Body of pancreas (tissue), 4 donors: ENCODE data around the gene OXLD1. TPM values are rescaled to one million over a fixed set of nuclear protein-coding genes. Genes with fewer than 3 reads are reported as not detected.
"Not testable (repeated sequence)": the region's sequence is repeated elsewhere in the genome, so short reads cannot be mapped to it uniquely, and the experiment has no call there.

Experiments
- ATAC-seq: fragments of 150-250 bp; one replicate; pipeline ENCODE4 v1.9.1; 2016
- DNase-seq, 4 donors: peaks; one replicate each; pipeline ENCODE4 v3.0.0-alpha.2; 2019
- H3K27ac ChIP-seq, 4 donors: fragments of 200-600 bp; sonication (generic); 1 replicate in 3 of 4; 2 replicates in 1 of 4; pipeline versions ENCODE4 v1.5.1 to v1.6.1; 2016 to 2019; ENCODE audit warnings: mild to moderate bottlenecking in 1 of 4, mixed read lengths in 1 of 4, moderate library complexity in 1 of 4
- H3K27me3 ChIP-seq, 2 donors: fragments of 200-600 bp; sonication (generic); one replicate each; pipeline ENCODE4 v1.6.0; 2016; ENCODE audit warnings: mild to moderate bottlenecking in 1 of 2
- H3K36me3 ChIP-seq, 2 donors: fragments of 200-600 bp; sonication (generic); replicated peaks in 1 of 2; 2 replicates each; pipeline ENCODE4 v1.5.1; 2016; ENCODE audit warnings: low read depth in 2 of 2; ENCODE audit not compliant: insufficient read depth in 1 of 2
- H3K4me1 ChIP-seq: fragments of 200-600 bp; sonication (generic); one replicate; pipeline ENCODE4 v1.6.0; 2016
- H3K4me3 ChIP-seq, 2 donors: fragments of 200-600 bp; sonication (generic); 1 replicate in 1 of 2; 2 replicates in 1 of 2; pipeline ENCODE4 v1.5.1; 2016 to 2019
- H3K9me3 ChIP-seq, 3 donors: fragments of 200-600 bp; sonication (generic); 1 replicate in 2 of 3; 2 replicates in 1 of 3; pipeline ENCODE4 v1.5.1; 2016
- CTCF ChIP-seq, 7 experiments: fragments of 450-650 bp in 4 of 7; fragments of 200-600 bp in 3 of 7; sonication (generic) in 3 of 7; IDR thresholded peaks; one replicate each; pipeline ENCODE4 v1.5.1; 2016 to 2019; ENCODE audit warnings: antibody characterized with exemption in 7 of 7
- POLR2A ChIP-seq, 3 donors: fragments of 450-650 bp; IDR thresholded peaks; one replicate each; pipeline ENCODE4 v1.6.1; 2016; ENCODE audit warnings: antibody characterized with exemption in 3 of 3, mild to moderate bottlenecking in 2 of 3
- WGBS, 2 donors: methylation state at CpG; one replicate each; pipeline ENCODE4 v1.1.5; 2017; 5-methylcytosine and 5-hydroxymethylcytosine counted together
- intact Hi-C: fragments of 100-400 bp; cut with DNase I; formaldehyde crosslinking; loops from one replicate; pipeline ENCODE4 v1.15.1; 2023
- total RNA-seq, 2 donors: library from RNA; depleted of rRNA; stranded (reverse); fragments of >200 nt; gene quantifications; one replicate each; pipeline ENCODE4 v1.1.0, GENCODE V29; 2016

OXLD1 gene
- total RNA-seq, 2 donors from 2014 or later: 18.1 to 23.3 TPM

- TF ChIP-seq CTCF (IDR thresholded peaks at IDR 0.05) (no peak), POLR2A (IDR thresholded peaks at IDR 0.05) (no peak)
- DNase-seq (no peak), ATAC-seq (no peak)
- Histone ChIP-seq H3K36me3 (peaks cover 6 to 19% of the 10 kb centered on the region in 2 donors), H3K27me3 (no peaks in the 10 kb centered on the region), H3K27ac (no peak overlapping the region), H3K4me3 (no peak overlapping the region), H3K9me3 (no peaks in the 10 kb centered on the region), H3K4me1 (peaks cover 23% of the 10 kb centered on the region)
- intact Hi-C loops: no loop called here
- WGBS, 2 donors: 75 to 93% methylated on average over 7 of the region's 7 CpGs
Measured at GRCh38 chr17:81631482-81631881, 34.9 kb downstream of the OXLD1 start.

- ATAC-seq: no peak
- Histone ChIP-seq H3K4me1 (peaks cover 14% of the 10 kb centered on the region), H3K4me3 (no peak overlapping the region), H3K9me3 (no peaks in the 10 kb centered on the region), H3K27ac (no peak overlapping the region), H3K27me3 (no peaks in the 10 kb centered on the region), H3K36me3 (peaks cover 6 to 22% of the 10 kb centered on the region in 2 donors)
- TF ChIP-seq CTCF (IDR thresholded peaks at IDR 0.05) (no peak), POLR2A (IDR thresholded peaks at IDR 0.05) (no peak)
- intact Hi-C loops: no loop called here
- WGBS, 2 donors: 79 to 80% methylated on average over 8 of the region's 8 CpGs
- no peak for DNase-seq
Measured at GRCh38 chr17:81630274-81630673, 36.1 kb downstream of the OXLD1 start.

DNA sequence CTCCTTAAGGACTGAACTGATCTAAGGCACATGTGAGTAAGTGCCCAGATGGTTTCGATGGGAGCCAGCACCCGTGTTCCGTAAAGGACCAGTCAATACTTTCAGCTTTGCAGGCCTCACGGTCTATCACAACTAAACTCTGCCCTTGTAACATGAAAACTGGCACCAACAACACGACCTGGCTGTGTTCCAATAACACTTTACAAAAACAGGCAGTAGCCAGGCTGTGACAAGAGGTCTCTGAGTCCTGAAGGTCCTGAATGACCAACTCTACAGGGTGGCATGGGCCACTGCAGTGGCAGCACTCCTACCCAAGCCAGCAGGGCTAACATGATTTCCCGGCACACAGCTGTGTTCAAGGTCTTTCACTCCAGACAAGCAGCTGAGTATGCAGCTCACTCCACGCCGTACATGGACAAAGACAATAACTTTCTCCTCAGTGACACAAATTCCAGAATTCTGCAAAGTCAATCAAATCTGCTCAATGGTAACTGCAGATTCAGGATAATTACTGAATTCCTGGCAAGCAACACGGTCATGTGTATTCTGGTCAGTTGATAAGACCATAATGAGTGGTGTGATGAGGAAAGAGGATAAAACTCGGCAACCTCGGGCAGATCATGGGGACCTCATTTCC is 44.8 kb downstream of the OXLD1 start:
- peak in 1 of 3 donors; percentile 2 for TF ChIP-seq POLR2A (IDR thresholded peaks at IDR 0.05)
- TF ChIP-seq CTCF (IDR thresholded peaks at IDR 0.05): peak in 2 of 7 experiments; percentile 13 to 16
- H3K4me1 ChIP-seq: peaks cover 20% of the 10 kb centered on the region
- ATAC-seq (peak; percentile 90), DNase-seq (peak; percentile 66 to 77 (median 74))
- intact Hi-C loops: no loop called here
- H3K36me3 ChIP-seq: peaks cover 0 to 20% of the 10 kb centered on the region in 2 donors
- no peaks in the 10 kb centered on the region for H3K27me3 ChIP-seq
- no peak overlapping the region for H3K4me3 ChIP-seq
- peak overlapping the region; percentile 13 to 55 (median 42) for H3K27ac ChIP-seq
- H3K9me3 ChIP-seq: no peaks in the 10 kb centered on the region
- WGBS, 2 donors: 22 to 25% methylated on average over 4 to 11 of the region's 11 CpGs

DNA sequence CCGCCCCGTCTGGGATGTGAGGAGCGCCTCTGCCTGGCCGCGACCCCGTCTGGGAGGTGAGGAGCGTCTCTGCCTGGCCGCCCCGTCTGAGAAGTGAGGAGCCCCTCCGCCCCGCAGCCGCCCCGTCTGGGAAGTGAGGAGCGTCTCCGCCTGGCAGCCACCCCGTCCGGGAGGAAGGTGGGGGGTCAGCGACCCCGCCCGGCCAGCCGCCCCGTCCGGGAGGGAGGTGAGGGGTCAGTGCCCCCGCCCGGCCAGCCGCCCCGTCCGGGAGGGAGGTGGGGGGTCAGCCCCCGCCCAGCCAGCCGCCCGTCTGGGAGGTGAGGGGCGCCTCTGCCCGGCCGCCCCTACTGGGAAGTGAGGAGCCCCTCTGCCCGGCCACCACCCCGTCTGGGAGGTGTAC is 48.1 kb downstream of the OXLD1 start:
- ATAC-seq, H3K4me3 ChIP-seq, H3K36me3 ChIP-seq, H3K9me3 ChIP-seq, DNase-seq, intact Hi-C loops, H3K27ac ChIP-seq, H3K27me3 ChIP-seq: not testable (repeated sequence)
- H3K4me1 ChIP-seq: peaks cover 20% of the 10 kb centered on the region
- WGBS, 2 donors: 100% methylated on average over 9 to 12 of the region's 36 CpGs

- Histone ChIP-seq H3K4me3 (no peak overlapping the region), H3K9me3 (no peaks in the 10 kb centered on the region), H3K27ac (no peak overlapping the region), H3K4me1 (peaks cover 13% of the 10 kb centered on the region), H3K27me3 (no peaks in the 10 kb centered on the region), H3K36me3 (peaks cover 0 to 13% of the 10 kb centered on the region in 2 donors)
- no peak for TF ChIP-seq CTCF (IDR thresholded peaks at IDR 0.05)
- no peak for TF ChIP-seq POLR2A (IDR thresholded peaks at IDR 0.05)
- WGBS, 2 donors: 64 to 94% methylated on average over 3 to 7 of the region's 7 CpGs
- DNase-seq (no peak), ATAC-seq (no peak)
- intact Hi-C loops: no loop called here
Measured at GRCh38 chr17:81616877-81617276, 49.5 kb downstream of the OXLD1 start.
